Germinal center (tissue), 1 donor: ENCODE measurements around the gene ZC3H7A.
A peak's percentile ranks its signal among the peaks of the same experiment; 100 is the strongest.
"Not testable (repeated sequence)": the region's sequence is repeated elsewhere in the genome, so short reads cannot be mapped to it uniquely, and the experiment has no call there.

Experiments
- DNase-seq: peaks from one replicate; pipeline ENCODE4 v3.0.0; 2012; ENCODE audit warnings: mixed read lengths, low spot score

ZC3H7A gene, protein sequence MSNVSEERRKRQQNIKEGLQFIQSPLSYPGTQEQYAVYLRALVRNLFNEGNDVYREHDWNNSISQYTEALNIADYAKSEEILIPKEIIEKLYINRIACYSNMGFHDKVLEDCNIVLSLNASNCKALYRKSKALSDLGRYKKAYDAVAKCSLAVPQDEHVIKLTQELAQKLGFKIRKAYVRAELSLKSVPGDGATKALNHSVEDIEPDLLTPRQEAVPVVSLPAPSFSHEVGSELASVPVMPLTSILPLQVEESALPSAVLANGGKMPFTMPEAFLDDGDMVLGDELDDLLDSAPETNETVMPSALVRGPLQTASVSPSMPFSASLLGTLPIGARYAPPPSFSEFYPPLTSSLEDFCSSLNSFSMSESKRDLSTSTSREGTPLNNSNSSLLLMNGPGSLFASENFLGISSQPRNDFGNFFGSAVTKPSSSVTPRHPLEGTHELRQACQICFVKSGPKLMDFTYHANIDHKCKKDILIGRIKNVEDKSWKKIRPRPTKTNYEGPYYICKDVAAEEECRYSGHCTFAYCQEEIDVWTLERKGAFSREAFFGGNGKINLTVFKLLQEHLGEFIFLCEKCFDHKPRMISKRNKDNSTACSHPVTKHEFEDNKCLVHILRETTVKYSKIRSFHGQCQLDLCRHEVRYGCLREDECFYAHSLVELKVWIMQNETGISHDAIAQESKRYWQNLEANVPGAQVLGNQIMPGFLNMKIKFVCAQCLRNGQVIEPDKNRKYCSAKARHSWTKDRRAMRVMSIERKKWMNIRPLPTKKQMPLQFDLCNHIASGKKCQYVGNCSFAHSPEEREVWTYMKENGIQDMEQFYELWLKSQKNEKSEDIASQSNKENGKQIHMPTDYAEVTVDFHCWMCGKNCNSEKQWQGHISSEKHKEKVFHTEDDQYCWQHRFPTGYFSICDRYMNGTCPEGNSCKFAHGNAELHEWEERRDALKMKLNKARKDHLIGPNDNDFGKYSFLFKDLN

DNA sequence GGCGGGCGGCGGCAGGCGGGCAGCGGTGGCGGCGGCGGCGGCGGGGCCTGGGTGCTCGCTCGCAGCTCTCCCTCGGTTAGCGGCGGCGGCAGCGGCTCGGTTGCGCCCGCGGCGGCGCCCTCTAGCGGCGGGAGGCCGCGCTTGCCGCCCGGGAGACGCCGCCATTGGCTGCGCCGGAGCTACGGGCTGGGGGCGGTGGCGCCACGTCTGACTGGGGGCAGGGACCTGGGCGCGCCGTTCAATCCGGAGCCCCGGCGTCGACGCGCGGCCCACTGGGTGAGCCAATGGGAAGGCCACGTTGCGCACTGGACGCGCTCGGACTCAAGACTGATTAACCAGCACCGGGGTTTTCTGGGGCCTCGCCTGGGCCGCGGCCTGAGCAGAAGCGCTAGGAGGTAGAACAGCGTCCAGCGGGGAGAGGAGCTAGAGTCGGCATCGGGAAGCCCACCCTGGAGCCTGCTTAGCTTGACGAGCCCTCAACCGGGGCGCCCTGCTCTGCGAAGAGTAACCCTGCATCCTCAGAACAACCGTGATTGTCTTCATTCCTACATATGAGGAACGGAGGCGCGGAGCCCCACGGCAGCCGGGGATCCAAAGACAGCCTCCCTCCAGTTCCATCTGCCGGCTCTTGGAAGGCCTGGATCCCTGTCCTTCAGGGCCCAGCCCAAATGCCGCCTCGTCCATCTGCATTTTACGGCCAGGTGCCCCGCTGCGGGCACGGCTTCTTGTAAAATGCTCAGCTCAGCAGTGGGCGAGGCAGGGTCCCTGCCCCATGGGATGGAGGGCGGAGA, at the start of gene ZC3H7A:
Gene ZC3H7A (minus strand): TSS at position 93 of the 791 bp plus-strand sequence. CDS start 14,904 bp downstream, outside the sequence.
- DNase-seq = peak; percentile 97

DNA sequence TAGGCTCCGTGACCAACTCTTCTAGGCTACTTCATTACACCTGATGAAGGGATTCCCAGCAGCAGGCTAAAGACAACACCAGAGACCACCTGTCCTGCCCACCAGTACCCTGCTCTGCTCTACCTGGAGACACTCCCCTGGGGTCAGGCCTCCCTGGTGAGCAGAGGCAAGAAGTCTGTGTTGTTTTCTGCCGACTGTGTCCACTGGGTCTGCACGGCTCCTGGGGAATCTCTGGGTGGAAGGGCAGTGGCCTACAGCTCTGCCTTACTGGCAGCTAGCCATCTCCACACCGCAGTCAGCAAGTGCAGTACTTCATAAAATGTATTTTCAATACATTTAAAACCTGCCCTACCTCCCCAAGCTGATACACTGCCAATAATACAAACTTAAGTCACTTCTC, 47.4 kb upstream of the ZC3H7A start:
- DNase-seq = no peak

DNA sequence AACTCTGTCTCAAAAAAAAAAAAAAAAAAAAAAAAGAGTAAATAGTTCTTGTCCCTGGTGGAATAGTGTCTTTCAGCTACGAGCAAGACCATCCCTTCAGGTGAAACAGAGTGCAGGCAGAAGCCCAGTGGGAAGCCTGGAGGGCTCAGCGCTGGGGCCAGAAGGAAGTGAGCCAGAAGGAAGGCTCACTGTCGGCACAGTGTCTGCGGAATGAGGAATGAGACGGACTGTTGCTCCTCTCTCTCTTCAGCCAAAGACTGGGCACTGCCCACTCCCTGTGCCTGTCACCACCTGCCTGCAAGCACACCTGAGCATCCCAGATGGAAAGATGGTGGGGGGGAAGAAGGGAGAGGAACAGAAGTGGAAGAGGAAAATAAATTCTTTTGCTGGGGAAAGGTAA, 46.8 kb upstream of the ZC3H7A start:
- DNase-seq = no peak

DNA sequence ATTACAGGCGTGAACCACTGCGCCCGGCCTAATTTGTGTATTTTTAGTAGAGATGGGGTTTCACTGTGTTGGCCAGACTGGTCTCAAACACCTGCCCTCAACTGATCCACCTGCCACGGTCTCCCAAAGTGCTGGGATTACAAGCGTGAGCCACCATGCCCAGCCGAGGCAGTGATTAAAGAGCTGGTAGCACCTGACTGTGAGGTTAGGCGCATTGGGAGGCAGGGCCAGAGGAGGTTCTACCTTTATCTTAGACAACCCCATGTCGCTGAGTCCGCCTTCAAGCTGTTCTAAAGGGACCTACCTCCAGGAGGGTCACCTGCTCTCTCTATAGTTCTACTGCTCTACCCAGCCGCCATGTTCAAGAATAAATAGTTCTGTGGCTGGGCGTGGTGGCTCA, 46.1 kb upstream of the ZC3H7A start:
- DNase-seq = no peak

DNA sequence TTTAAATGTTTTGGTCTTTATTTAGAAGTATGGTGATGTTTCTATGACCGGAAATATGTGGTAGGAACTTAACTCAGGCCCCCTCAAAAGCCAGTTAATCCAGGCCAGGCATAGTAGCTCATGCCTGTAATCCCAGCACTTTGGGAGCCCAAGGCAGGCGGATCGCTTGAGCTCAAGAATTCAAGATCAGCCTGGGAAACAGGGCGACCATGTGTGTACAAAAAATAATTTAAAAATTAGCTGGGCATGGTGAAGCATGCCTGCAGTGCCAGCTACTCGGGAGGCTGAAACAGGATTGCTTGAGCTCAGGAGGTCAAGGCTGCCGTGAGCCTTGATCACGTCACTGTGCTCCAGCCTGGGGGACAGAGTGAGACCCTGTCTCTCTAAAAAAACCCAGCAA, 44.0 kb upstream of the ZC3H7A start:
- no peak for DNase-seq

DNA sequence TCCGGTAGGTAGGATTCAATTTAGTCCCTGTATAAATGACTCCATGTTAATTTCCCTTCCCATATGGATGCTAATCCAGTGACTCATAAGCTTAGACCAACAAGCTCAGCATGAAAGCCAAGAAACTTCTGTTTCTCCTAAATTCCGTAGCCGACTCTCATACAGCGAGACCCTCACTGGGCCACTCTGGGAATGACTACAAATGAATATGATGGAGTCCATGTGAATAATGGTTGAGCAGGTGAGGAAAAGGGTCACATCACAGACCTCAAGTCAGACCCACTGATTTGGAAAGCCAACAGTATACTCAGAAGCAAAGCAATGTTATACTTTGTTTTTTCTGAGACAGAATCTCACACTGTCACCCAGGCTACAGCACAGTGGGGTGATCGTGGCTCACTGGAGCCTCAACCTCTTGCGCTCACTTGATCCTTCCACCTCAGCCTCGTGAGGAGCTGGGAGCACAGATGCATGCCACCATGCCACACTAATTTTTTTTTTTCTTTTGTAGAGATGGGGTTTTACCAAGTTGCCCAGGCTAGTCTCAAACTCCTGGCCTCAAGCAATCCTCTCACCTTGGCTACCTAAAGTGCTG, 39.7 kb upstream of the ZC3H7A start:
- no peak for DNase-seq

DNA sequence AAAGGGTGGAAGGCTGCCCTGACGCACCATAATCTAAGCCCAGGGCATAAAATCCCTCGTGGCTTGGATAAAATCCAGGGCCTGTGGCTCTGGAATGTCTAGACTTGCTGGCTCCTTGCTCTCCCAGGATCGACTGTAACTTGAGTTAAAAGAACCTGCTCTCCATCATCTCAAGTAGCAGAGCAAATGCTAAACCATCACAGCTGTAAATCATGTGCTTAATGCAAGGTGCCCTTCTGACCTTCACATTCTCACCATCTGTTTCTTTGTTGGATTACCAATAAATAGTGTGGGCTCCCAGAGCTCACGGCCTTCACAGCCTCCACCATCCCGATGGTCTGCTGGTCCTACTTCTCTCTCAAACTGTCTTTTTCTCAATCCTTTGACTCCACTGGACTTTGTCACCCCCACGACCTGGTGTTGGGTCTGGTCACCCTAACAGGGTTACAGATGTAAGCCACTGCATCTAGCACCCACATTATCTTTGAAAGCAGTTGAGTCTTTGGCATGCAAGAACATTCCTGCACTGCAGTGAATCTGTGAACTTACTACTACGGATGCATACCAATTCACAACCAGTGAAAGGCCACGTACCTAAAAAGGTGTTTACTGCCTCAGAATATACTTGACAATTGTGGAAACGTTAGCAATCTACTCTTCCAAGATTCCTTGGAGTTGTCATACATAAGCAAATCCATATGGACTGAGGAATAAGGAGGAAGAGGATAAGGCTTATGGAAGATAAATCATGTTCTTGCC, 39.0 kb upstream of the ZC3H7A start:
- no peak for DNase-seq

DNA sequence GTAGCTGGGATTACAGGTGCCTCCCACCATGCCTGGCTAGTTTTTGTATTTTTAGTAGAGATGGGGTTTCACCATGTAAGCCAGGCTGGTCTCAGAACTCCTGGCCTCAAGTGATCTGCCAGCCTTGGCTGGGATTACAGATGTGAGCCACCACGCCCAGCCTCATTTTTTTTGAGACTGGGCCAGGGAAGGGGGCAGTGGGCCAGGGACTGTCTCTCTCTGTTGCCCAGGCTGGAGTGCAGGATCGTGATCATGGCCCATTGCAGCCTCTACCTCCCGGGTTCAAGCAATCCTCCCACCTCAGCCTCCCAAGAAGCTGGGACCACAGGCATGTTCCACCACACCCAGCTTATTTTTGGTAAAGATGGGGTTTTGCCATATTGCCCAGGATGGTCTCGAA, 38.3 kb upstream of the ZC3H7A start:
- no peak for DNase-seq

DNA sequence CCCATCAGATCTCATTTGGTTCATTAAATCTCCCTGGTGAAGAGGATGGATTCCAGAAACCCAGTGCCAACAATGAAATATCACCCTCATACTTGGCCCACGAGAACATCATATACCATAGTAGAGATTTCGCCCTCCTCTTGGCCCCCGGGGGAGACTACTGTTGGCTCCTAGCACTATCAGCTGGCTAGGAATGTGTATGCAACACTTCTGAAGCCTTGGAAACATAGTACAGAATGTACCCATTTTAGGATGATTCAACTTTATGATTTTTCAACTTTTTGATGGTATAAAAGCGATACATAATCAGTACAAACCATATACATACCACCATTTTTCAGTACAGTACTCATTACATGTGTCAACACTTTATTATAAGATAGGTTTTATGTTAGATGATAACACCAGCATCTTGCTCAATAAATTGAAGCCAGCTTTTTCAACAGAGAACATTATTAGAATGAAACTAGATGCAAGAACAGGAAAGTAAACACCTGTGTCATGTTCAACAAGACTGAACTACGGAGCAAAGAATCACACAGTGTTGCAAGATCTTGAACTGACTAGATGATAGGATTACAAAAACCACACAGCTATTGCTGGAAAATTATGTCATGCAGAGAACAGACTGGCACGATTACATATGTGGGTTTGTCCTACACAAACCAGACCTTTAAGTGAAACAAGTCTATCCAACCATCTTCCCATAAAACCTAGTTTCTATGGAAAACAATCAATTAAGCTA, 37.1 kb upstream of the ZC3H7A start:
- no peak for DNase-seq

DNA sequence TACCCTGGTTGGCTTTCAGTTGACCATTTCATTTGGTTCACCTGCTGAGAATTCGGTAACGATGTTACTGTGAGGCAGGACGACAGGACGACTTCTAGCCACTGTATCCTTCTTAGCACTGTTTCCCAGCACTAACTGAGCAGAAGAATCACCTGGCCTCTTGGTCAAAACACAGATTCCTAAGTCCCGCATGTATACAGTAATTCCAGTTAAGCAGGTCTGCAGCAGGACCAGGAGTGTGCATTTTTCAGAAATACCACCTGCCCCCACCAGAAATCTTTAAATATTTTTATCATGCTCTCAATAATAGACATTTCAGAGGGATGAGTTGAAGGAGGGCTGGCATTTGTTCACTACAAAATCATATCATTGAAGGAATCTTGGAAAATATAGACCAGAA, 31.6 kb upstream of the ZC3H7A start:
- no peak for DNase-seq

DNA sequence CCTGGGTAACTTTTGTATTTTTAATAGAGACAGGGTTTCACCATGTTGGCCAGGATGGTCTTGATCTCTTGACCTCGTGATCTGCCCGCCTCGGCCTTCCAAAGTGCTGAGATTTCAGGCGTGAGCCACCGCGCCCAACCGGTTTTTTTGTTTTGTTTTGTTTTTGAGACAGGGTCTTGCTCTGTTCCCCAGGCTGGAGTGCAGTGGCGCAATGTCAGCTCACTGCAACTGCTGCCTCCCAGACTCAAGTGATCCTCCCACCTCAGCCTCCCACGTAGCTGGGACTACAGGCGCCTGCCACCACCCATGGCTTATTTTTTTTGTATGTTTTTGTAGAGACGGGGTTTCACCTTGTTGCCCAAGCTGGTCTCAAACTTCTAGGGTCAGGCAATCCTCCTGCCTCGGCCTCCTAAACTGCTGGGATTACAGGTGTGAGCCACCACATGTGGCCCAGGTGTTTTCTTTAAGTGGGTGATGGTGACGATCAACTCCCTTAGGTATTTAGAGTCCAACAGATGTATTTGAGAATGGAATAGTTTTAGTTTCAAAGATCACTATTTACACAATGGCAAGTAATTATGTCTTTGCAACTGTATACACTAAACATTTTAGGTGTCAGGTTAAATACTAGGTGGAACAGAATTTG, 28.6 kb upstream of the ZC3H7A start:
- not testable (repeated sequence) for DNase-seq

DNA sequence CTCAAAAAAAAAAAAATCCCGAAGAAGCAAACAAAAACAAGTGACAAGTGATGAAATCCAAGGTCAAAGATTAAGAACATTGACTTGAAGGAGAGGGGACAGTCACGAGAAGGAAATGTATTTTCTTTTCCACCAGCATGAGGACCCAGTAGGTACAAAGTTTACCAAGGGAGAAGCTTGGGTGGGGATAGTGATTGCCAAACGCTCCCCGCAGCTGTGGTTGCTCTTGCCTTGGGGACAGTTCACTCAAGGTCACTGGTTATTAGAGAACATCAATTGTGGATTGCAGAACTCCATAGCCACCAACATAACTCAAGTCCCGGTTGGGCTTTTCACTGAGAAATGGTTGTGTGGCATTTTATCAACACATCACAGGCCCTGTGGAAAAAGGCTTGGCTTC, 27.3 kb upstream of the ZC3H7A start:
- DNase-seq = no peak

DNA sequence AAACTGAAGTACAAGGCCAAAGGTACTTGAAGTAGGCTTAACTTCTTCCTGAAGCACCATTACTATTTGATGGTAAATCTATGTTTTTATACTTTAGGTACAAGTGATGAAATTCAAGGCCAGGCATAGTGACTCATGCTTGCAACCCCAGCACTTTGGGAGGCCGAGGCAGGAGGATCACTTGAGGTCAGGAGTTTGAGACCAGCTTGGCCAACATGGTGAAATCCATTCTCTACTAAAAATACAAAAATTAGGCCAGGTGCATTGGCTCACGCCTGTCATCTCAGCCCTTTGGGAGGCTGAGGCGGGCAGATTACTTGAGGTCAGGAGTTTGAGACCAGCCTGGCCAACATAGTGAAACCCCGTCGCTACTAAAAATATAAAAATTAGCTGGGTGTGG, 26.6 kb upstream of the ZC3H7A start:
- not testable (repeated sequence) for DNase-seq

DNA sequence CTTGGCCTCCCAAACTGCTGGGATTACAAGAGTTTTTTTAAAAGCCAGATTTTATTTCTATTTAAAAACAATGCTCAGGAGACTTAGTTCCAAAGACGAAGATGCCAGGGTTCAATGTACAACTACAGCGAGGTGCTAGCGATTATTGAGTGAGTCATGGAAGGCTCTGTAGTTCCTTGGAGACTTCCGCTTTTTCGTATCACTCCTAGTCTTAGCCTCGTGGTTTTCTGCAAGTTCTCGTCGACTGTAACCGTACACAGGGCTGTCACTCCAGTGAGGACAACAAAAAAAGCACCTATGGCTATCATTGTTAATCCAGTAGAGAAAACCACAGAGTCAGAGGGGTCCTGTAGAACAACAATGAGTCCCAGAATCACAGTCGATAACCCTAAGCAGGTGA, 22.7 kb upstream of the ZC3H7A start:
- DNase-seq = no peak

DNA sequence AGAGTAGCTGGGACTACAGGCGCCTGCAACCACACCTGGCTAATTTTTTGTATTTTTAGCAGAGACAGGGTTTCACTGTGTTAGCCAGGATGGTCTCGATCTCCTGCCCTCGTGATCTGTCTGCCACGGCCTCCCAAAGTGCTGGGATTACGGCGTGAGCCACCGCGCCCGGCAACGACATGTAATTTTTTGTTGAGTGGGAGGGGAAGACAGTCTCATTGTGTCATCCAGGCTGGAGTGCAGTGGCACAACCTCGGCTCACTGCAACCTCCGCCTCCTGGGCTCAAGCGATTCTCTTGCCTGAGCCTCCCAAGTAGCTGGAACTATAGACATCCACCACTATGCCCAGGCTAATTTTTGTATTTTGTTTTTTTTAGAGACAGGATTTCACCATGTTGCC, 21.9 kb upstream of the ZC3H7A start:
- not testable (repeated sequence) for DNase-seq

DNA sequence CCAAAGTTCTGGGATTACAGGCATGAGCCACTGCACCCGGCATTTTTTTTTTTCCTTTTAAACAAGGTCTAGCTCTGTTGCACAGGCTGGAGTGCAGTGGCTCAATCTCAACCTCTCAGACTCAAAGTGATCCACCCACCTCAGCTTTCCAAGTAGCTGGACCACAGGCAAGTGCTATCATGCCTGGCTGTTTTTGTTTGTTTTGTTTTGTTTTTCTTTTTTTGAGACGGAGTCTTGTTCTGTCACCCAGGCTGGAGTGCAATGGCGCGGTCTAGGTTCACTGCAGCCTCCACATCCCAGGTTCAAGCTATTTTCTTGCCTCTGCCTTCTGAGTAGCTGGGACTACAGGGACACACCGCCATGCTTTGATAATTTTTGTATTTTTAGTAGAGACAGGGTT, 19.1 kb upstream of the ZC3H7A start:
- DNase-seq = no peak

DNA sequence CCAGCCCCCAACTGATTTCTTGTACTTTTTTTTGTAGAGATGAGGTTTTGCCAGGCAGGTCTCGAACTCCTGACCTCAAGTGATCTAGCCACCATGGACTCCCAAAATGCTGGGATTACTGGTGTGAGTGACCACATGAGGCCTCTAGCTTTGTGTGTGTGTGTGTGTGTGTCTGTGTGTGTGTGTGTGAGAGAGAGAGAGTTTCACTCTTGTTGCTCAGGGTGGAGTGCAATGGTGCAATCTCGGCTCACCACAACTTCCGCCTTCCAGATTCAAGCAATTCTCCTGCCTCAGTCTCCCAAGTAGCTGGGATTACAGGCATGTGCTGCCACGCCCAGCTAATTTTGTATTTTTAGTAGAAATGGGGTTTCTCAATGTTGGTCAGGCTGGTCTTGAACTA, 17.7 kb upstream of the ZC3H7A start:
- DNase-seq = not testable (repeated sequence)

DNA sequence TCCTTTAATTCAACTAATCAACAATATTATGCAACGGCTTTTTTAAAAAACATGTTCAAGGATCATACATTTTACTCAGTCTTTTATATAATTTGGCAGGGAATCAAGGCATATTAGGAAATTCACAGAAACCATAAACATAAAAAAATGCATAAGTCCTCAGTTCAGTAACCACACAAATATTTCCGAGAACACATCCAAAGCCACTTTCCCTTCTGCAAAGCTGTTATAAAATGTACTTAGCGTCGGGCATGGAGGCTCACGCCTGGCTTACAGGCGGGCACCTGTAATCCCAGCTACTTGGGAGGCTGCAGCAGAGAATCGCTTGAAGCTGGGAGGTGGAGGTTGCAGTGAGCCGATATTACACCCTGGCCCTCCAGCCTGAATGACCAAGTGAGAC, 9.7 kb upstream of the ZC3H7A start:
- DNase-seq = no peak

DNA sequence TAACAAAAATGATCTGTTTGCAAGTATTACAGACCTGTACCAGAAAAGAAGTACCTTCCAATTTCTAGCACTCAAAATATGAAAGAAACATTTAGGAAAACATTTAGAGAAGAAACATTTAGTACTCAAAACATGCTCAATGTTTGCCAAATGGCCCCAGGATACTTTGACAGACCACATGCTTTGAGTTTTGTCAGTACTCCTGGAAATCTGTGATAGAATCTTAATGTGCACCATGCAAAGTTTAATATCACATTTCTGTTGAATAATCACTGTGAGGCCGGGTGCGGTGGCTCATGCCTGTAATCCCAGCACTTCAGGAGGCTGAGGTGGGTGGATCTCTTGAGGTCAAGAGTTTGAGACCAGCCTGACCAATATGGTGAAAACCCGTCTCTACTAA, 8.5 kb upstream of the ZC3H7A start:
- no peak for DNase-seq

DNA sequence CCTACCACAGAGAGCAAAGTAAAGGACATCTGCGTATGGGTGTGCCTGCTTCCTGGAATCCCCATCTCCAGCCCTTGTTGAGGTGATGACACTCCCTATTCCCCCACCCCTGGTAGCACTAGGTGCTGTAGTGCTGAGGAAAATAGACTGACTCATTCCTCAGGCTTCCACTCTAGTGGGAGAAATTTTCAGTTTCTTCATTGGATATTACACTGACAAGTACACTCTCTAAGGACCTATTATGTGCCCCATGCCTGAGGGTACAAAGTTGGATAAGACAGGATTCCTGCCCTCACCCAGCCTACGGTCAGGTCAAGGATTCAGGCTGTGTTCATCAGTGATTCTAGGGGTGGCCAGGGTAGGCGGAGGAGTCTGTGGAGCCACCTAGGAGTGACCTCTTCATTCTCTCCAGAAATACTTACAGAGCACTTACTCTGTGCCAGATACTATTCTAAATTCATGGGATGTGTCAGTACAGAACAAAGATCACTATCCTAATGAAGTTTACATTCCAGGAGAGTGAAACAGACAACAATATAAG, 4.5 kb upstream of the ZC3H7A start:
- no peak for DNase-seq
